GM04504 (cell line): ENCODE measurements around the gene PTGER1.

ENCODE experiments used
- DNase-seq: peaks from one replicate; pipeline ENCODE4 v3.0.0-alpha.2; 2012; ENCODE audit warnings: low read depth

Gene PTGER1

GRCh38 chr19:14502334-14503092, 27.4 kb upstream of the PTGER1 start:
- DNase-seq = peak; percentile 23

GRCh38 chr19:14497228-14497921, 22.2 kb upstream of the PTGER1 start:
- no peak for DNase-seq

GRCh38 chr19:14496834-14497227, 21.7 kb upstream of the PTGER1 start:
- no peak for DNase-seq

GRCh38 chr19:14496029-14496833, 21.1 kb upstream of the PTGER1 start, which contains the start of gene GIPC1:
TSS of gene GIPC1 (minus strand) at chr19:14496127. CDS start at chr19:14482976, 13,151 bp downstream.
- peak; percentile 98 for DNase-seq

GRCh38 chr19:14495672-14496028, 20.5 kb upstream of the PTGER1 start:
- DNase-seq = no peak

GRCh38 chr19:14494910-14495671, 19.9 kb upstream of the PTGER1 start:
- no peak for DNase-seq

GRCh38 chr19:14494411-14494810, 19.3 kb upstream of the PTGER1 start:
- no peak for DNase-seq

GRCh38 chr19:14492756-14493337, 17.7 kb upstream of the PTGER1 start:
- no peak for DNase-seq

GRCh38 chr19:14487370-14488125, 12.4 kb upstream of the PTGER1 start:
- no peak for DNase-seq

GRCh38 chr19:14482172-14482941, 7.2 kb upstream of the PTGER1 start:
- DNase-seq = no peak

- DNase-seq = no peak
These were observed 5.5 kb upstream of the PTGER1 start for GRCh38 chr19:14480700-14481079.

- no peak for DNase-seq
These were observed 5.0 kb upstream of the PTGER1 start for GRCh38 chr19:14479975-14480699.

- DNase-seq = no peak
These were observed 4.3 kb upstream of the PTGER1 start for GRCh38 chr19:14479309-14479974.

GRCh38 chr19:14478113-14478545, 3.0 kb upstream of the PTGER1 start:
- DNase-seq = no peak

GRCh38 chr19:14477418-14478112, 2.4 kb upstream of the PTGER1 start:
- no peak for DNase-seq

GRCh38 chr19:14476673-14477401, 1.7 kb upstream of the PTGER1 start:
- peak; percentile 42 for DNase-seq

GRCh38 chr19:14476327-14476672, 1.1 kb upstream of the PTGER1 start:
- DNase-seq = no peak

GRCh38 chr19:14474827-14475226, 327 bp downstream of the PTGER1 start:
- no peak for DNase-seq
